Neutrophil (primary cell): ENCODE data around the gene PCDH18.

Source experiments
- H3K27ac ChIP-seq: fragments of 200-600 bp; sonication (generic); 2 replicates; pipeline ENCODE4 v1.5.1; 2016; ENCODE audit warnings: mild to moderate bottlenecking, moderate library complexity
- H3K27me3 ChIP-seq: fragments of 200-600 bp; sonication (generic); 2 replicates; pipeline ENCODE4 v1.6.0; 2016; ENCODE audit warnings: mild to moderate bottlenecking
- H3K36me3 ChIP-seq: fragments of 200-600 bp; sonication (generic); 2 replicates; pipeline ENCODE4 v1.5.1; 2017
- H3K4me1 ChIP-seq, 2 experiments: fragments of 200-600 bp in 1 of 2; sonication (generic) in 1 of 2; 1 replicate in 1 of 2; 2 replicates in 1 of 2; pipeline versions ENCODE4 v1.5.1 to v1.6.1; 2013 to 2016; ENCODE audit warnings: low read depth in 1 of 2, low read length in 1 of 2, mild to moderate bottlenecking in 1 of 2, moderate library complexity in 1 of 2; ENCODE audit not compliant: control insufficient read depth in 1 of 2, insufficient read depth in 1 of 2
- H3K4me3 ChIP-seq, 2 experiments: fragments of 200-600 bp in 1 of 2; sonication (generic) in 1 of 2; 1 replicate in 1 of 2; 2 replicates in 1 of 2; pipeline ENCODE4 v1.5.1; 2013 to 2016; ENCODE audit warnings: low read depth in 1 of 2, low read length in 1 of 2, mild to moderate bottlenecking in 1 of 2, moderate library complexity in 1 of 2
- H3K9me3 ChIP-seq: fragments of 200-600 bp; sonication (generic); 2 replicates; pipeline ENCODE4 v1.5.1; 2016
- CTCF ChIP-seq: fragments of 200-600 bp; sonication (generic); IDR thresholded peaks from 2 replicates; pipeline ENCODE4 v1.5.1; 2016; ENCODE audit warnings: antibody characterized with exemption

PCDH18 gene

GRCh38 chr4:137471895-137472294 lies 60.4 kb downstream of the PCDH18 start:
- Histone ChIP-seq H3K9me3 (peaks cover 3% of the 10 kb centered on the region), H3K27me3 (no peaks in the 10 kb centered on the region), H3K4me3 (no peak overlapping the region), H3K36me3 (no peaks in the 10 kb centered on the region), H3K4me1 (no peaks in the 10 kb centered on the region), H3K27ac (no peak overlapping the region)
- no peak for TF ChIP-seq CTCF

- Histone ChIP-seq H3K27me3 (no peaks in the 10 kb centered on the region), H3K4me1 (no peaks in the 10 kb centered on the region), H3K4me3 (no peak overlapping the region), H3K9me3 (peaks cover 3% of the 10 kb centered on the region), H3K36me3 (no peaks in the 10 kb centered on the region), H3K27ac (no peak overlapping the region)
- TF ChIP-seq CTCF, result no peak
Measured at GRCh38 chr4:137471461-137471860, 60.8 kb downstream of the PCDH18 start.

GRCh38 chr4:137470806-137471205 lies 61.5 kb downstream of the PCDH18 start:
- H3K27me3 ChIP-seq, result no peaks in the 10 kb centered on the region
- H3K4me1 ChIP-seq, result no peaks in the 10 kb centered on the region
- peaks cover 3% of the 10 kb centered on the region for H3K9me3 ChIP-seq
- H3K4me3 ChIP-seq, result no peak overlapping the region
- no peaks in the 10 kb centered on the region for H3K36me3 ChIP-seq
- H3K27ac ChIP-seq, result no peak overlapping the region
- TF ChIP-seq CTCF, result no peak
